GM19035 (cell line): ENCODE results near the gene MAPKAPK3.

Source experiments
- ATAC-seq: cut with Tn5 transposase; IDR thresholded peaks from one replicate; pipeline ENCODE4 v1.9.1; 2021; ENCODE audit not compliant: unreplicated experiment

Gene MAPKAPK3

DNA sequence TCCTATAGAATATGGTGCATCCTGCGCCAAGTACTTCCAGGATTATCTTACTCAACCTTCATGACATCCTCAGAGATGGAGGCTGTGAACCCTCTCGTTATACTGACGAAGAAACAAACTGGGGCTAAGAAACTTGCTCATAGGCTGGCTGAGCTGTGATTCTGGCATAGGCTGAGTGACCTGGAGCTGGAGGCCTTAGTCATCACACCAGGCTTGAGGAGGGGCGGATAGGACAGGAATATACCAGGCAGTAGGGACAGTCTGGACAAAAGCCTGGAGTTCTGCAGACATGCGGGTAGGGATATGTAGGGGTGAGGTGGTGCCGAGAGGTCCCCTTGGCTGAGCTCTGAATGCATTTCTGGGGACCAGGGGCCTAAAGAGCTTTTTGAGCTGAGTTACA is 29.6 kb upstream of the MAPKAPK3 start:
- ATAC-seq, result no peak

DNA sequence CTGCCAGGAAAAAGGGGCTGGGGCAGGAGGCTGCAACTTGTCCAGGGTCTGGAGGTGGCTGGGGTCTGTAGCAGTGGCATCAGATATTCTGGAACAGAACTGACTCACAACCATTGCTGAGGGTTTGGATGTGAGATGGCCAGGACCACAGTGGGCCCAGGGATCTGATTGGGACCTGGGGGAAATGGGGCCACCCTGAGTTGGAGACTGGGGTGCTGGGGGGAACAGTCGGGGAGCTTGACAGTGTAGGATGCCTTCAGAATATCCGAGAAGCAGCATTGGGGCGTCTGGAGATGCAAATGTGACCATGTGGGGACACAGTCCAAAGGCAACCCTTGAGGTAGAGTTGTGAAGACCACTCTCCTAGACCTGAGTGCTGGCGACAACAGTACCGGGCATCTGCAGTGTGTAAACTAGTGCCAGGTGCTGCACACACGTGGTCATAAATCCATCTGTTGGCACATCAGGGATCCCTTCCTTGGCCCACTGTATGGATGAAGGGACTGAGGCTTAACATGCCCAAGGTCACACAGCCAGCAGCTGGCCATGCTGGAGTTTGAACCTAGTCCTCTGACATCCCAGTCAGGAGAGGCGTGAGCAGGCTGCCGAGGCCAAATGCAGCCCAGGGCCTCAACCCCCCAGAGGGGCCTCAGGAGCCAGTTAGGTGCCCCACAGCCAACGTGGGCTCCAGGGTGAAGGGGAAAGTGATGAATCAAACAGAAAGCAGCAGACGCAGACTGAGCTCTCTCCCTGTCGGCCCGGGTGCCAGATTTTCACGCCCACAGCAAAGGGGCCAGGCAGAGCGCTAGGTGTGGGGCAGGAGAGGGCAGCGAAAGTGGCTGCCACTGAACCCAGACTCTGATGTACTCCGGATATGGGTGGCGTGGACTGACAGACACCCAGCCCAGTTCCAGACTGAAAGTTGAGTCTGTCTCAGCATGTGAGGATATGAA is 28.9 kb upstream of the MAPKAPK3 start:
- ATAC-seq, result no peak

DNA sequence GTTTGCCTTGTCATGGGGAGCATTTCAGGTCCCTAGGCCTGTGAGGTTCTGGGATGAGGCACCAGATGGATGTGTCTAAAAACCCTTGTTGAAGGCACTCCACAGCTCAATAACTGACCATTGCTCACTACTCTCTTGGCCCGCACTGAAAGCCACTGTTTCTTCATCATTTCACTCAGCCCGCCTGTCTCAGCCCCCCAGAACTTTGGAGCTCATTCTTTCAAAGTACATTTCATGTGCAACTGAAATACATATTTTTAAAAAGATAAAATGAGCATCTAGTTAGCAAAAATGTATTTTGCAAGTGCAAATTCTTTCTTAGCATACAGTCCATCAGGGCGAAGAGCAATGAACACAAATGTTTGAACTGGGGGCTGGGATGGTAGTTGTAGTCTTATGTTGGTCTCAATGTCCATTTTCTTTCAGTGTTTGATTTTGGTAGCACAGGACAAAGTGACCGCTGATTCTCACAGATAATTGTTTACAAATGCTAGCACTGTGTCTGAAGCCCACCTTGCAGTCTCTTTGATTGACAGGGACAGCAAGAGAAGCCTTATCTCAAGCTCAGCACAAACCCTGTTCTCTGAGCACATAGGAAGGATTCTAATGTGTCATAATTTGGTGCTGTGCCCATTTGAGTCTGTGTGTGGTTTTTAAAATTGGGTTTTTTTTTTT is 28.1 kb upstream of the MAPKAPK3 start:
- ATAC-seq, result no peak

DNA sequence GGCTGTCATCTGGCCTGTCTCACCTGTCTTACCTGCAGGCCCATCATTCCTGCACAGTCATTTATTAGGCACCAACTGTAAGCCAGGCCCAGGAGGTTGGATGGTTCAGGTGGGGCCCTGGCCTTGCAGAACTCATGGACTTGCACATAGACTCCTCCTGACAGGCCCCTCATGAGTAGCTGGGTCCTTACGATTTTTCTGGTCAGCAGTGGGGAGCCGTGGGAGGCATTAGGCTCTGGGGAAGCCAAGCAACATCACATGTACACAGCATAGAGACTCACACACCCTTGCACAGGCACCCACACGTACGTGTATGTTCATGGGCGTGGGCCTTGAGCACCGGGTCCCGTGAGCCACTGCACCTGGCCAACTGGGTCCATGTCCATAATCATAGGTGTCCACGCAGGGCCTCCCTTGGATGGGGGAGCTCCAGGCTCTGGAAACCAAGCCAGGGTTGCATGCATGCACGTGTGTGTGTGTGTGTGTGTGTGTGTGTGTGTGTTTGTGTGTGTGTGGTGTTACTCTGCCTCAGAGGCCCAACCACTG is 25.7 kb upstream of the MAPKAPK3 start:
- peak; percentile 6 for ATAC-seq

DNA sequence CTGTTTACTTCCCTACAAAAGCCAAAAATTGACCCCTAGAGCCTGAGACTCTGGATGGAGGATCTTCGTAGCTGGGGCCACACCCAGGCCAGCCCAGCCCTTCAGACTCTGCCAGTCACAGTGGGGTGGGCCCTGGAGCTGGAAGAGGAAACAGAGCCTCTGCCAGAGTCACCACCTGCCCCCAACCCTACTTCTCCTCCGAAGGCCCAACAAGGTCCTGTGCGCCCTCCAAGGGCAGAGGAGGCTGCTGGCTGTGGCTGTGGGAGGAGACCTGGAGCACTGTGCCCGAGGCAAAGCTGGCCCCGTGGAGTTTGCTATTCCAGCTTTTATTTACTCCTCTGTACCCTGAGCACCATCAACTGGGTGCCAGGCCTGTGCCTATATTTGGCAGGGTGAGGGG is 24.4 kb upstream of the MAPKAPK3 start:
- no peak for ATAC-seq

DNA sequence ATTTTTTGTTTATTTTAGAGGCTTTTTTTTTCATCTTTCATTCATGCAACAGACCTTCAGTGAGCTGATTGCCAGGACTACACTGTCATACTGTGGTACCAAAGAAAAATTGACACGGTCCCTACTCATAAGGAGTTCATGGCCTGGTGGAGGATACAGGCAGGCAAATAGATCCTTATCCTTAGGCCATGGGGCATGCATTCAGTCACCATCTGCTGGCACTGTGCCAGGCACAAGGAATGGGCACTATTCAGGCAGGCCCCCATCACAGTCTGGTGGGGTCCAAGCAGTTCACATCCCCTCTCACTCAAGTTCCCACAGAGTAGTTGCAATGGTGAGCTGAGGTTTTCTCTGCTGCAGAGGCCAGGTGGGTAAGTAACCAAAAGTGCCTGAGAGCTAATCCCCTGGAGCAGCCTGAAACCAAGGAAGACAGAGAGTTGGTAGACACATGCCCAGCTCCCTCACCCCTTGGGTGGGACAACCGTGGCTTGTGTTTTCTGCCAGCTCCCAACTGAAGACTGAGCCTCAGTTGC is 22.6 kb upstream of the MAPKAPK3 start:
- ATAC-seq, result no peak

DNA sequence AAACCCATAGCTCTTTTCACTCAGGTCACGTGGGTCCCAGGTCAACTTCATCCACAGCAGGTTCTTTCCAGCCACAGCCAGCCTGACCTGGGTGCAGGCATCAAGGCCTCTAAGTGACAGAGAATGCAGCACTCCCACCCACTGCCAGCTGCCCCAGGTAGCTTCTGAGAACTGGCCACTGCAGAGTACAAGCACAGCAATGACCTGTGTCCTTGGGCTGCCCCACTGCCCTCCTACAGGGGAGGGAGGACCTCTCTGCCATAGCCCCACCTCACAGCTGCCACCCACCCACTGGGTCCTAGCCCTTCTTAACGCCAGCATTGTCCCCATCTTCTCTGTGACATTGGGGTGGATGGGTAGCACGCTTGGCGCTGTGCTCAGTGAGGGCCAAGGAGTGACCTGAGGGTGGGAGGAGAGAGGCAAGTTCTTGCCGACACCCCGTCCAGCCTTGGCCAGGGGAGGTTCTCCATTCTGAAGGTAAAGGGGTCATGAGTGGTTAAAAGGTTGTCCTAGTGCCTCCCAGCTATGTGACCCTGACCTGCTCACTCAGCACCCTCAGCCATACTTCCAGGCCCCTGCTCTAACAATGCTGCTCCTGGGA is 17.7 kb upstream of the MAPKAPK3 start:
- no peak for ATAC-seq

DNA sequence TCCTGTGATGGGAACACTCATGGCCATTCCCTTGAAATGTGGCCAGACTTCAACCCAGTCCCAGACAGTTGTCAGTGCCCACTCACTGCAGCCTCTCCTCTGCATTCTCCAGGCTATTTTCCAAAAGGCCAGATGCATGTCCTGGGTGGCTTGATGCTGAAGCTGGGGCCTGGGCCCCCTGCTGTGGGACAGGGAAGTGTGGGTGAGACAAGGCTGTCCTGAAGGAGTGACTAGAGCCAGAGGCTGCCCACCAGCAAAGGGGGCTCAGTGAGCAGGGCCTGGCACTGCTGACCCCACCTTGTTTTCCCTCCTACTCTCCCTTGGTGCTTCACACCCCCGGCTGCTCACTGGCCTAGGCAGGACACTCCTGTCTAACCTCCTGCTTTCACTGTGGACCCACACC is 17.2 kb upstream of the MAPKAPK3 start:
- ATAC-seq, result no peak

DNA sequence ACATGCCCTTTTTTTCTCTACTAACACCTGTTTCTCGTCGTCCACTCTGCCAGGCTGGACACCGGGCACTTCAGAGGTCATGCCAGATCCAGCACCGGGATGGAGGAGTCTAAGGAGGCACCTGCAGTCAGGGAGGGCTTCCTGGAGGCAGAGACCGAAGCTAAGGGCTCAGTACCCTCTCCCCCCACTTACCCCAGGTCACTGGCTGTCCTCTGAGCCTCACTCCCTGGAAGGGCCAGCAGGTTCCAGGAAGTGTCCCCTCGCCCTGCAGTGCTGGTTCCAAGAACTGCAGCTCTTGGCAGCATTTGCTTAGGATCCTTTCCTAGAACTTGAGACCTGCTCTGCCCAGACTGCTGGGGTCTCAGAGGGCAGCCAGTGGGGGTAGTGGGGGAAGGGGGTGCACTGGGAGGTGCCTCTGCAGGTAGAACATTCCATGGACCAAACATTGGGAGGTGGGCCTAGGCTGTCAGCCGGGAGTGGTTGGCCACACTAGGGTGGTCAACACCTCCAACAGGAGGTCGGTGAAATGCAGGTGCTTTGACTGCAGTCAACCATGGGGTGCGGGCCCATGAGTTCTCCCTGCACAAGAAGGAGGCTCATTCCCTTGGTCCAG is 16.7 kb upstream of the MAPKAPK3 start:
- no peak for ATAC-seq

DNA sequence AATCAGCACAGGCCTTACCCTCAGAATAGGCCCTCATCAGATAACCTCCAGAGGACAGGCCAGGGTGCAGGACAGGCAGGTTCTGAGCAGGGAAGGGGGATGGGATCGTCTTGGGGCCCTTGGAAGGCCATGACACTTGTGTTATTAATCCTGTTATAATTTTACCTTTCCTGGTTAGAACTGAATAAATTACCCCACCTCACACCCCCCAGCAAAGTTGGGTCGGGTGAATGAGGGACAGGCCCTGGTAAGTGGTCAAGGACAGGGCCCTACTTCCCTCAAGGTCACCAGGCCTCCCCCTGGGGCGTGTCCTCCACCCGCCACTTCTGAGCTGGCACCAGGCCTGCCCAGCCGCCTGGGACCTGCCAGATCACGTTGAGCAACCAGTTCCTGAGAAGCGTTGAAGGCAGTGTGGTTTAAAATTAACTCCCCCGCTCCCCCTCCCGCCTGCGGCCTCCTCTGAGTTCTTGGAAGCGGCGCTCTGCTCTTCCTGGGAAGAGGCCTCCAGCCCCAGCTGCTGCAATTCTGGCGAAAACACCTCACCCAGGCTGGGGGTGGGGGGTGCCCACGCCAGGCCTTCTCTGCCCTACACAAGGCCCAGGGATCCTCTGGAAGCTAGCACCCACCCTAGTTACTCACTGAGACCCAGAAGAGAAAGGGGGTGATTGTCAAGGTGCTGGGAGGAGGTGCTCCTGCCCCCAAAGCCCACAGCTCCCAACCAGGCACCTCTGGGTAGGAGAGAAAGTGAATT is 15.9 kb upstream of the MAPKAPK3 start:
- ATAC-seq, result no peak

DNA sequence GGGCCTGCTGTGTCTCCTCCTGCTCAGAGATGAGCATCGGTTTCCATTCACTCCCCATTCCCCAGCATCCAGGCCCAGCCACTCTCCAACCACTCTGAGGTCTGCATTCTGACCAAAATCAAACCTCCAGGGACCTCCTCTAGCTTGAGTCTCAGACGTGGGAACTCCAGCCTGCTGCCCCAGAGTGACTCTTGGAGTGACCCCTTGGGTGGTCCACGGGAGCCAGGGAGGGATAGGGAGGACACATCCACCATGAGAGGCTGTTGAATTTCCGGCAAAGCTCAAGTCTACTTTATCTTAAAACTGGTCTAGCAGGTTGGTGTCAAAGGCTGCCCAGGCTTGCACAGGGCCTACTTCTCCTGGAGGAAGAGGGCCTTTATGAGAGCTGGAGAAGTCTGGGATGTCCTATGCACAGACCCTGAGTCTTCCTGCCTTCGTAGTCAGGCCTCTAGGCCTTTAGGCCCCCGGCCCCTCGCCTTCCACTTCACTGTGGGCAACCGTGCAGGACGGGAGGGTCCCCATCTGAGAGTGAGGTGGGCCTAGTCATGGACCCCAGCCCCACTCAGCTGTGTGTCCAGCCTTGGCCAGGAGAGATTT is 14.3 kb upstream of the MAPKAPK3 start:
- no peak for ATAC-seq

DNA sequence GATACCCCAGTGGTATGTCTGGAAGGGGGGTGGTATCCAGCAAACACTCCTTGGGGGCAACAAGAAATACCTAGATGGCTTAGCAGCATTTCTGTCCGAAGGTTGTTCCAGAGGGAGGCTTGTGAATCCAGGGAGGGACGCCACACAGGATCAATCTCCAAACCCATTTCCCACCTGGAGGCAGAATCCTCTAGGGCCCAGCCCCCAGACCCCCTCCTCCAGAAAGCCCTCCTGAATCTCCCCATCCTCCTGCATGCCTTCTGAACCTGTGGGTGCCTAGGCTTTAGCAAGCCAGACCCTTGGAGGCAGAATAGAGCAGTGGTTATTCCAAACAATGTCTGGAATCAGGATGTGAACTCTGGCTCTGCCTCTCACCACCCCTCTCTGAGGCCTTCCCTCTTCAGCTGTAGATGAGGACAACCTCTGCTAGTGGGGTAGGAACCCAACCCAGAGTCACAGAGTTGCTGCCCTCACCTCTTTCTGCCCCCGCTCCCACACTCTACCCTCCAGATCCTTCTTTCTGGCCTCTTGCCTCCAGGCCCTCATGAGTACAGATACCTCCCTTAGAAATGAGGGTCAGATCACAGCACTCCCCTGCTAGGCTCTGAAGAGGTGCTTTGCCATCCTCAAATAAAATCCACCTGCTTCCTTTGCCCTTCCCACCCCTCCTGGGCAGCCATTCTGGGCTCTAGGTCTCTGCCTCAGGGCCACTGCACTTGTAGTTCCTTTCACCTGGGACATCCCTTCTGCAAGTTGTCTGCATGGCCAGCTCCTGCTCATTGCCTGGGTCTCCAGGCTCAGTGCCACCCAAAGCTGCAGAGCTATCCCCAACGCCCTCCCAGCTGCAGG is 13.5 kb upstream of the MAPKAPK3 start:
- ATAC-seq, result no peak

DNA sequence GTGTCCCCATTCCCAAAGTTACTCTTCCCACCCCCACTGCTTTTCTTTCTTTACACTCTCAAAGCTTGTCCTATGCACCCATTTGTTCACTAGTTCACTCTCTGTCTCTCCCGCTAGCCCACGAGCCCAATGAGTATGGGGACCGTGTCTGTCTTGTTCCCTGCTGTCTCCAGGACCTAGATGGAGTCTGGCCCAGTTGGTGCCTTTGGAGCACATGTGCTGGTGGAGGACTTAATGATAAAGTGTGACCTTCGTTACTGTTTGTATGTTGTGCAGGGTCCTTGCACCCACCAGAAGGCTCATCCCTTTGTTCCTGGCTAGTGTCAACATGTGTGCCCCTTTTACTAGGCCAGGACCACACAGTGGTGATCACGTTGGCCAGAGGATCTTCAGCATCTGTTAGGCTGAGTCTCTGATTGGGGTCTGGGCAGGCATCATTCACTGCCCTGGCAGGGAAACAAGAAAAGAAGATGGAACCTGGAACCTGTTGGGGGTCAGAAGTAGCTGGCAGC is 12.8 kb upstream of the MAPKAPK3 start:
- ATAC-seq, result no peak

DNA sequence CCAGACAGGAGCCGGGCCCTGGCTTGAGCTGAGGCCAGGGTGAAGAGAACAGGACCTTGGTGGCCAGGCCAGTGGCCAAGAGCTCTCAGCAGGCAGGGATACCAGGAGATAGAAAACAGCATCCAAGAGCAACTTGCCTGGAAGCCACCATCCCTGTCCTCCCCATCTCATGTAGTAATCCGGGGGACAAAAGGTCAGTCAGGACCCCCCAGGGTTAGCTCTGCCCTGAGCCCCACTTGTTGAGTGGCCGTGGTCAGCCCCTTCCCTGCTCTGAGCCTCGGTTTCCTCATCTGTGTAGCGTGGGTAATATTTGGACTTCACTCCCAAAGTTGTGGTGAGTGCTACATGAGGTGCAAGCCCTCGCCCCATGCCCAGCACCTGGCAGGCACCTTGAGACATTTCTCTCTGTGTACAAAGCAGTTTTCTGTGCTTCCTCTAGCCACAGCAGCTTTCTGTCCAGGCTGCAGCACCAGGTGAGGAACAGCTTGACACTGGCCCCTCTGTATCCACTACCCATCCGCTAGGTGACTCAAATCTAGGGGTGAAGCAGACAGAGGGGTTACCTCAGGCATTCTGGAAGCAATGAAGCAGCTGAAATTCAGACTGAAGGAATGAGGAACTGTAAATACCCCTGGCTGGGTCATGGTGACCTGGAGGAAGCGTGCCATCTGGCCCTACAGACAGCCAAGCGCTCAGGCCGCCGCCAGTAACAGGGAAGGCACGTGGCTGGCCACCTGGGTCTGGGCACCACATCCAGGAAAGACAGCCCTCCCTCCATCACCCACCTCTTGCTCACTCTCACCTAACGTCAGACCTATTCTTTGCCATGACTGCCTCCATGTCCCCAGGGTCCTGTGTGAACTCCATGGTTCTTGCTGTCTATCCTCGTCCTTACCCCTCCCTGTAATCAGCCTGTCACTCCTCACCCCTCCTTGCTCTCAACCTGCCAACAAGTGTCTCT is 12.0 kb upstream of the MAPKAPK3 start:
- ATAC-seq, result no peak

DNA sequence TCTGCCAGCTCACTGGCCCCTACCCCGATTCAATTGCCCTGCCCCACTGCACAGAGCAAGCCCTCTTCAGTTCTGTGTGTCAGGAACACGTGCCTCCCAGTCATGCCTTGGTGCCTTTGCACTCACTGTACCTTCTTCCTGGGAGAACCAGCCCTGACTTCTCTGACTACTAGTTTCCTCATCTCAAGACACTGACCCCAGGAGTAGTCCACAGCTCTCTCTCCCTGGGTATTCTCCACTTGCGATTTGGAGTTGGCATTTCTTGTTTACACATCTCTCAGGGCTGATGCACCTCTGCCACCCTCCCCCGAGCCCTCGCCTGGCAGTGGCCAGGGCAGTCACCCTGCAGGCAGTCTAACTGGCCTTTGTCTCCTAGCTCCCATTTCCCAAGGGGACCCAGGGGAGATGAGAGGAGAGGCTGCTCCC is 11.0 kb upstream of the MAPKAPK3 start:
- no peak for ATAC-seq

DNA sequence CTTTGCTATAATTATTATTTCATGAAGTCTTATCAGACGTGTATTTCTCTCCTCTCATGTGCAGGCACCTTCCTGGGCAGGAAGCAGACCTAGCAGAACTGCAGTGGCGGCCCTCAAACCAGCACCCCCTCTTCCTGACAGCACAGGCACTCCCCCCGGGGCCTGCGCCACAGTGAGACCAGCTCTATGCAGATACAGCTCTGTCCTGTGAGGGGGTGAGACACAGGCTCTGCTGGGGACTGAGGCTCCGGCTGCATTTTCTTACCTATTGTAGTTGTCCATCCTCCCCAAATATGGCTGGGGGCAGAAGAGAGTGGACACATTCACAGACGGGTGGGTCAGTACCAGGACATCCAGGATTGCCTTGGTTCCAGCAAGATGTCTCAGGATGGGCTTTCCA is 10.4 kb upstream of the MAPKAPK3 start:
- no peak for ATAC-seq

DNA sequence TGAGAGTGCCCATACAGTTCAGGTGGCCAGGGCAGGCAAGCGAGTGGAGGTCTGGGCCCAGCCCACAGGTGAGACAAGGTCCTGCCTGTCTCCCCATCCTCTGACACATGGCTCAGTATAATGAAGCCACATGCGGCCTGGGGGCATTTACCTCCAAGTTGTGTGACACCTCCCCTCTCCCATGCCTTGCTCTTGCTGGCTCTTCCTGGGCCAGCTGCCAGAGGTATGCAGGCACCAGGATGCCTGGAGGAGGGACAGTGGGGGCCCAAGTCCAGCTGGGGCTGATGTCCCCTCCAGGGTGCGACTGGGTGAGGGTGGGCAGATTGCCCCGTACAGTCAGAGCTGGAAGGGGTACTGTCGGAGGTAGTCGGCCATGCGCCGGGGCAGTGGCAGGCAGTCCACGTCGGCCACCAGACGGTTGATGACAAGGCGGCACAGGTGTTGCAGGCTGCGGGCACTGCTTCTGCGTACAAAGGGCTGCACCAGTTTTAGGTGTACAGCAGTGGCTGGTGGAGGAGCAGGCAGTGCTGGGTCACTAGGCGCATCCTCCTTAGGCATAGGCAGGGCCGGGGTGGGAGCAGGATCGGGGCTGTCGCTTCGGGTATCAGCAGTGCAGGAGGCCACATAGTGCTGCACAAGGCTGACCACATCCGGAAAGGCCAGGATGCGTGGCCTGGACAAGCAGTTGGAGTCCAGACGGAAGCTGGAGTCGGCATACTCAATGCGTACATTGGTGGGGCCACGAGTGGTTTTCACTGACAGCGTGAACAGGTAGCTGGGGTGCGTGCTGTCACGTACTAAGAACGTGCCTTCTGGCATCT is 9.5 kb upstream of the MAPKAPK3 start:
- ATAC-seq, result no peak
